ENCODE results near the gene BLCAP. TPM values are rescaled to one million over a fixed set of nuclear protein-coding genes. Genes with fewer than 3 reads are reported as not detected.

The BLCAP gene
- total RNA-seq, 6 experiments from 2014 or later, result 32.7 to 75.5 (median 47.8) TPM

DNA sequence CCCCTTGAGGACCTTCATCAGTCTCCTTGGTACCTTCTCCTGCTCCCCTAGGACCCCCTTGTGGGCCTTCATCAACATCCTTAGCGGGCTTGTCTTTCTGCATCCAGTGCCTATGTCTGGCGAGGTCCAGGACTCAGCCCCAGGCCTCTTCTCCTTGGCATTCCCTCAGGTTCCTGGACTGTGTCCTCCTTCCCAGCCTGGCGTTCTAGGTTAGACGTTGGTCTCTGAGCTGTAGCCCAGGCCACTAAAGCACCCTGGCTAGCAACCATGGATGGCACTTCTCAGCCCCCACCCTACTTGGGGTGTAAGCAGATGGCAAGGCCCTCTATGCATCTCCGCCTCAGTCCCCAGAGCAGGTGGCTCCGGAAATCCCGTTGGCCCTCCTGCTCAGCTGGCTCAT lies 58.1 kb downstream of the BLCAP start:
- 93% methylated on average over 4 of the region's 7 CpGs for WGBS (ENCODE audit: insufficient coverage, low coverage, low lambda C conversion rate, missing lambda C conversion rate)
- H3K4me1 ChIP-seq, result no peaks in the 10 kb centered on the region
- ATAC-seq (no peak), DNase-seq (no peak)
- TF ChIP-seq, protein P1, sequence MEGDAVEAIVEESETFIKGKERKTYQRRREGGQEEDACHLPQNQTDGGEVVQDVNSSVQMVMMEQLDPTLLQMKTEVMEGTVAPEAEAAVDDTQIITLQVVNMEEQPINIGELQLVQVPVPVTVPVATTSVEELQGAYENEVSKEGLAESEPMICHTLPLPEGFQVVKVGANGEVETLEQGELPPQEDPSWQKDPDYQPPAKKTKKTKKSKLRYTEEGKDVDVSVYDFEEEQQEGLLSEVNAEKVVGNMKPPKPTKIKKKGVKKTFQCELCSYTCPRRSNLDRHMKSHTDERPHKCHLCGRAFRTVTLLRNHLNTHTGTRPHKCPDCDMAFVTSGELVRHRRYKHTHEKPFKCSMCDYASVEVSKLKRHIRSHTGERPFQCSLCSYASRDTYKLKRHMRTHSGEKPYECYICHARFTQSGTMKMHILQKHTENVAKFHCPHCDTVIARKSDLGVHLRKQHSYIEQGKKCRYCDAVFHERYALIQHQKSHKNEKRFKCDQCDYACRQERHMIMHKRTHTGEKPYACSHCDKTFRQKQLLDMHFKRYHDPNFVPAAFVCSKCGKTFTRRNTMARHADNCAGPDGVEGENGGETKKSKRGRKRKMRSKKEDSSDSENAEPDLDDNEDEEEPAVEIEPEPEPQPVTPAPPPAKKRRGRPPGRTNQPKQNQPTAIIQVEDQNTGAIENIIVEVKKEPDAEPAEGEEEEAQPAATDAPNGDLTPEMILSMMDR (IDR thresholded peaks at IDR 0.05), result no peak
- no peak for TF ChIP-seq POLR2A (IDR thresholded peaks at IDR 0.05)
- H3K27ac ChIP-seq, result no peak overlapping the region
- H3K36me3 ChIP-seq, result no peaks in the 10 kb centered on the region
- no peak overlapping the region for H3K4me3 ChIP-seq
- no peaks in the 10 kb centered on the region for H3K27me3 ChIP-seq
- no peaks in the 10 kb centered on the region for H3K9me3 ChIP-seq
- intact Hi-C loops (cut with DNase I), result no loop called here

DNA sequence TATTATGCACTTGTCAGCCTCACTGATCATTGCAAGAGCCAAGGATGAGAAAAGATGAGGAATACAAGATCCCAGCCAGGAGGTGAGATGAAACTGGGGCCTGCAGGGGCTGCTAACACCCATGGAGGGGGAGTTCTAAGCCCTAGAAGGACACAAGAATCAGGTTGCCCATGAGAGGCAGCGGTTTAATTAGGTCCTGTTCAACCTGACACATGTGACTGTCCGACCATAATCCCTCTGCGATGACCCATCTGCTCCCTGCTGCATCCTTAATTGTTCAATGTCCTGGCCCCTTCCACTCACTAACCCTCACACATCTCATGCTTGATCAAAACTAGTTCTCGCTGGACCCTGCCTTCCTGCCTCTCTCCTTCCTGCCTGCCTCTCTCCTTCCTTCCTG lies 58.8 kb downstream of the BLCAP start:
- Histone ChIP-seq H3K4me3 (no peak overlapping the region), H3K4me1 (no peaks in the 10 kb centered on the region), H3K27ac (no peak overlapping the region), H3K9me3 (no peaks in the 10 kb centered on the region), H3K27me3 (no peaks in the 10 kb centered on the region), H3K36me3 (no peaks in the 10 kb centered on the region)
- DNase-seq (no peak), ATAC-seq (no peak)
- WGBS (ENCODE audit: insufficient coverage, low coverage, low lambda C conversion rate, missing lambda C conversion rate), result 60% methylated on average over 1 of the region's 4 CpGs
- intact Hi-C loops (cut with DNase I), result no loop called here
- TF ChIP-seq, protein P1 (IDR thresholded peaks at IDR 0.05), result no peak

Other genes with a start within 250 kb of the BLCAP start
- gene MANBAL, start 238.2 kb downstream of the BLCAP start, total RNA-seq, result 10 to 100 TPM; 11.4 to 16.0 (median 12.8) TPM
- gene SRC, start 181.7 kb downstream of the BLCAP start, total RNA-seq, result 10 to 100 TPM in 4 of 6 experiments, 1 to 10 TPM in 2; 3.1 to 17.3 (median 11.2) TPM
- gene NNAT, start 6.6 kb downstream of the BLCAP start, total RNA-seq, result not detected
- gene CTNNBL1, start 166.2 kb upstream of the BLCAP start, total RNA-seq, result 10 to 100 TPM; 16.3 to 41.8 (median 28.8) TPM

All from right lobe of liver (tissue), 6 donors.